CD4-positive, CD25-positive, alpha-beta regulatory T cell (primary cell): ENCODE results near the gene KIF3B. TPM values are rescaled to one million over a fixed set of nuclear protein-coding genes. Genes with fewer than 3 reads are reported as not detected.
"Not testable (repeated sequence)": the region's sequence is repeated elsewhere in the genome, so short reads cannot be mapped to it uniquely, and the experiment has no call there.

Experiments
- ATAC-seq, 2 donors: fragments of 150-1000 bp; cut with Tn5 transposase; one replicate each; pipeline ENCODE4 v1.10.0; 2021; ENCODE audit warnings: low read depth in 2 of 2, moderate number of reproducible peaks in 2 of 2, moderate library complexity in 1 of 2
- DNase-seq, 3 donors: peaks; one replicate each; pipeline versions ENCODE4 v3.0.0 to v3.0.0-alpha.2; 2012 to 2022; ENCODE audit warnings: mixed read lengths in 1 of 3
- H3K27ac ChIP-seq: one replicate; pipeline ENCODE4 v1.7.0; 2013; ENCODE audit warnings: mild to moderate bottlenecking, low read length; ENCODE audit not compliant: insufficient read depth, poor library complexity, severe bottlenecking
- H3K27me3 ChIP-seq: one replicate; pipeline ENCODE4 v1.7.0; 2013; ENCODE audit warnings: low read length; ENCODE audit not compliant: control insufficient read depth, insufficient read depth
- H3K36me3 ChIP-seq: one replicate; pipeline ENCODE4 v1.7.0; 2013; ENCODE audit warnings: mild to moderate bottlenecking, low read length, moderate library complexity; ENCODE audit not compliant: control insufficient read depth, insufficient read depth
- H3K4me1 ChIP-seq: 2 replicates; pipeline ENCODE4 v1.7.0; 2013; ENCODE audit warnings: mild to moderate bottlenecking, low read length; ENCODE audit not compliant: insufficient read depth, control insufficient read depth, poor library complexity, severe bottlenecking
- H3K4me3 ChIP-seq: one replicate; pipeline ENCODE4 v1.7.0; 2013; ENCODE audit warnings: low read depth, mild to moderate bottlenecking, low read length, moderate library complexity
- H3K9me3 ChIP-seq, 2 experiments: 1 replicate in 1 of 2; 2 replicates in 1 of 2; pipeline ENCODE4 v1.7.0; 2013; ENCODE audit warnings: low read length in 2 of 2, mild to moderate bottlenecking in 1 of 2, moderate library complexity in 1 of 2; ENCODE audit not compliant: control insufficient read depth in 2 of 2
- H3K27ac Mint-ChIP-seq, 3 donors: one replicate each; pipeline ENCODE4 v1.8.0; 2020 to 2022; ENCODE audit warnings: mild to moderate bottlenecking in 3 of 3, mixed read lengths in 3 of 3, moderate library complexity in 2 of 3
- H3K27me3 Mint-ChIP-seq: one replicate; pipeline ENCODE4 v1.8.0; 2022; ENCODE audit warnings: mild to moderate bottlenecking, mixed read lengths
- H3K36me3 Mint-ChIP-seq: one replicate; pipeline ENCODE4 v1.8.0; 2020; ENCODE audit warnings: mixed read lengths
- H3K4me1 Mint-ChIP-seq, 4 donors: one replicate each; pipeline ENCODE4 v1.8.0; 2020 to 2022; ENCODE audit warnings: mixed read lengths in 4 of 4, mild to moderate bottlenecking in 1 of 4
- H3K4me3 Mint-ChIP-seq, 4 donors: one replicate each; pipeline ENCODE4 v1.8.0; 2020 to 2022; ENCODE audit warnings: mild to moderate bottlenecking in 4 of 4, mixed read lengths in 4 of 4, moderate library complexity in 3 of 4
- H3K9me3 Mint-ChIP-seq, 7 donors: one replicate each; pipeline ENCODE4 v1.8.0; 2020 to 2022; ENCODE audit warnings: mixed read lengths in 7 of 7, mild to moderate bottlenecking in 3 of 7, moderate library complexity in 2 of 7
- polyA plus RNA-seq, 4 donors: library from polyadenylated mRNA; unstranded; fragments of 300-500 nt; fragmentation: Illumina TruSeq; gene quantifications; one replicate each; pipeline ENCODE4 v1.2.3, GENCODE V29; 2021
- total RNA-seq: library from RNA; stranded (reverse); gene quantifications from one replicate; pipeline ENCODE4 v1.2.3, GENCODE V29; 2022

KIF3B gene
- total and polyA plus RNA-seq, 5 donors from 2014 or later = 1.8 to 19.6 (median 2.9) TPM

- Histone ChIP-seq H3K27ac (peak overlapping the region; percentile 30), H3K4me3 (peak overlapping the region; percentile 72), H3K36me3 (peaks cover 53% of the 10 kb centered on the region), H3K9me3 (no peaks in the 10 kb centered on the region), H3K27me3 (no peaks in the 10 kb centered on the region), H3K4me1 (peaks cover 59% of the 10 kb centered on the region)
- ATAC-seq (no peak), DNase-seq (no peak)
- Mint-ChIP-seq H3K4me1 (peaks cover 36 to 65% (median 56%) of the 10 kb centered on the region in 4 donors), H3K27me3 (no peaks in the 10 kb centered on the region), H3K27ac (peak overlapping the region in 1 of 3 donors; percentile 11), H3K4me3 (peak overlapping the region in 2 of 4 donors; percentile 13 to 47), H3K9me3 (no peaks in the 10 kb centered on the region), H3K36me3 (peaks cover 17% of the 10 kb centered on the region)
Observed at GRCh38 chr20:32368323-32368722, 90.9 kb downstream of the KIF3B start.

GRCh38 chr20:32368925-32369324, 91.5 kb downstream of the KIF3B start:
- Mint-ChIP-seq H3K27ac (peak overlapping the region in 2 of 3 donors; percentile 56), H3K4me3 (peak overlapping the region in 2 of 4 donors; percentile 1 to 22), H3K4me1 (peaks cover 31 to 59% (median 50%) of the 10 kb centered on the region in 4 donors), H3K36me3 (peaks cover 17% of the 10 kb centered on the region), H3K27me3 (no peaks in the 10 kb centered on the region), H3K9me3 (no peaks in the 10 kb centered on the region)
- no peak for ATAC-seq
- no peak for DNase-seq
- peaks cover 53% of the 10 kb centered on the region for H3K4me1 ChIP-seq
- H3K27me3 ChIP-seq = no peaks in the 10 kb centered on the region
- peak overlapping the region; percentile 43 for H3K4me3 ChIP-seq
- peaks cover 60% of the 10 kb centered on the region for H3K36me3 ChIP-seq
- H3K27ac ChIP-seq = peak overlapping the region; percentile 30
- H3K9me3 ChIP-seq = no peaks in the 10 kb centered on the region

GRCh38 chr20:32370897-32371296, 93.4 kb downstream of the KIF3B start:
- Mint-ChIP-seq H3K27me3 (no peaks in the 10 kb centered on the region), H3K9me3 (no peaks in the 10 kb centered on the region), H3K36me3 (peaks cover 17% of the 10 kb centered on the region), H3K4me1 (peaks cover 24 to 41% (median 33%) of the 10 kb centered on the region in 4 donors), H3K4me3 (no peak overlapping the region), H3K27ac (no peak overlapping the region)
- Histone ChIP-seq H3K36me3 (peaks cover 79% of the 10 kb centered on the region), H3K27me3 (no peaks in the 10 kb centered on the region), H3K27ac (peak overlapping the region; percentile 14), H3K4me1 (peaks cover 34% of the 10 kb centered on the region), H3K4me3 (no peak overlapping the region), H3K9me3 (no peaks in the 10 kb centered on the region)
- DNase-seq (no peak), ATAC-seq (no peak)

- H3K4me1 ChIP-seq = no peaks in the 10 kb centered on the region
- no peaks in the 10 kb centered on the region for H3K27me3 Mint-ChIP-seq
- peak overlapping the region in 2 of 3 donors; percentile 32 to 70 for H3K27ac Mint-ChIP-seq
- no peak for DNase-seq
- no peak overlapping the region for H3K4me3 ChIP-seq
- H3K4me3 Mint-ChIP-seq = no peak overlapping the region
- no peaks in the 10 kb centered on the region for H3K27me3 ChIP-seq
- H3K36me3 Mint-ChIP-seq = peaks cover 13% of the 10 kb centered on the region
- peaks cover under 1 to 15% (median 6%) of the 10 kb centered on the region in 4 donors for H3K4me1 Mint-ChIP-seq
- H3K9me3 ChIP-seq = no peaks in the 10 kb centered on the region
- ATAC-seq = no peak
- no peaks in the 10 kb centered on the region for H3K9me3 Mint-ChIP-seq
- no peak overlapping the region for H3K27ac ChIP-seq
- H3K36me3 ChIP-seq = peaks cover 42% of the 10 kb centered on the region
Observed at GRCh38 chr20:32378461-32378860, 101.0 kb downstream of the KIF3B start.

GRCh38 chr20:32380037-32380436, 102.6 kb downstream of the KIF3B start:
- not testable (repeated sequence) for H3K27me3 Mint-ChIP-seq, H3K4me1 ChIP-seq, H3K9me3 Mint-ChIP-seq, H3K9me3 ChIP-seq, DNase-seq, H3K4me3 ChIP-seq, H3K4me3 Mint-ChIP-seq, H3K27me3 ChIP-seq, H3K27ac ChIP-seq, ATAC-seq
- H3K36me3 ChIP-seq = peaks cover 29% of the 10 kb centered on the region
- peak overlapping the region in 1 of 3 donors; percentile 60 for H3K27ac Mint-ChIP-seq
- H3K4me1 Mint-ChIP-seq = peaks cover 15 to 30% (median 16%) of the 10 kb centered on the region in 4 donors
- peaks cover 13% of the 10 kb centered on the region for H3K36me3 Mint-ChIP-seq

GRCh38 chr20:32380745-32381144, 103.3 kb downstream of the KIF3B start:
- no peaks in the 10 kb centered on the region for H3K9me3 ChIP-seq
- no peak for ATAC-seq
- peaks cover 22 to 37% (median 23%) of the 10 kb centered on the region in 4 donors for H3K4me1 Mint-ChIP-seq
- no peak overlapping the region for H3K27ac ChIP-seq
- no peak overlapping the region for H3K4me3 ChIP-seq
- peaks cover 13% of the 10 kb centered on the region for H3K36me3 Mint-ChIP-seq
- no peaks in the 10 kb centered on the region for H3K9me3 Mint-ChIP-seq
- H3K27me3 Mint-ChIP-seq = no peaks in the 10 kb centered on the region
- no peaks in the 10 kb centered on the region for H3K27me3 ChIP-seq
- no peak overlapping the region for H3K4me3 Mint-ChIP-seq
- peaks cover 7% of the 10 kb centered on the region for H3K4me1 ChIP-seq
- no peak for DNase-seq
- peaks cover 22% of the 10 kb centered on the region for H3K36me3 ChIP-seq
- peak overlapping the region in 2 of 3 donors; percentile 60 to 64 for H3K27ac Mint-ChIP-seq

- Histone ChIP-seq H3K9me3 (no peaks in the 10 kb centered on the region), H3K36me3 (peaks cover 15% of the 10 kb centered on the region), H3K27me3 (no peaks in the 10 kb centered on the region), H3K27ac (no peak overlapping the region), H3K4me3 (no peak overlapping the region), H3K4me1 (peaks cover 22% of the 10 kb centered on the region)
- peak overlapping the region in 1 of 3 donors; percentile 20 for H3K27ac Mint-ChIP-seq
- ATAC-seq (no peak), DNase-seq (no peak)
- H3K4me3 Mint-ChIP-seq = no peak overlapping the region
- H3K9me3 Mint-ChIP-seq = no peaks in the 10 kb centered on the region
- peaks cover 11% of the 10 kb centered on the region for H3K36me3 Mint-ChIP-seq
- H3K27me3 Mint-ChIP-seq = no peaks in the 10 kb centered on the region
- peaks cover 28 to 53% (median 35%) of the 10 kb centered on the region in 4 donors for H3K4me1 Mint-ChIP-seq
Observed at GRCh38 chr20:32382102-32382950, 104.9 kb downstream of the KIF3B start.
